NCI-H748 treated with DMSO at 0.1 percent for 48 hours (cell line): ENCODE measurements around the gene PEDS1.
"Not testable (repeated sequence)": the region's sequence is repeated elsewhere in the genome, so short reads cannot be mapped to it uniquely, and the experiment has no call there.

Experiments used
- DNase-seq: peaks from one replicate; lab custom pipeline; 2025; lab: John Stamatoyannopoulos, UW

PEDS1 gene

DNA sequence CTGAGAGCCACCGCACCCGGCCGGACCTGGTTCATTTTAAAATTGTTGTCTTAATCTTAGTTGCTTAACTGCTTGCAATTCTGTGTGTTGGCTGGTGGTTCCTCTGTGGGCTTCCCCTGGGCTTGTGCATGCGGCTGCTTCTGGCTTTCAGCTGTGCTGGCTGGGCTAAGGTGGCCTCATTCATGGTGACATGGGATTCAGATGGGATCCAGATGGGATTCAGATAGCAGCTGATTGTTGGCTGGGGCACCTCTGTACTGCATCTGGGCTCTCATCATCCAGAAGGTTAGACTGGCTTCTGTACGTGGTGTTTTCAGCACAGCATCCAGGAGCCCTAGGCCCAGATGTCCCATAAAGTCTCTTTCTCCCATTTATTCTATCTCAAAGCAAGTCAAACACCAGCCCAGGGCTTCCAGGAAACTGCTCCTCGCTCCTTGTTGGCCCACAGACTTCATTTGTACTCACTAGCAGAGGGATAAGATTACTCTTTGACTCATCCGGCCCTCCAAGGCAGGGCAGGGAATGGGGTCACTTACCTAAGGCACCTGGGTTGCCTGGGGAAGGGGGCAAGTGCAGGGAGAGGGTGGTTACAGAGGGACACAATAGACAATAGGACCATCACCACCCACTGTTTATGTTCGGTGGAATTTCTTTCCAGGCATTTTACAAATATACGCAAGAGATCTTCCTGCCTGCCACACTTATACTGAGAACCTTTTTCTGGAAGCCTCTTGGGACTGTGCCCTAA, 10.2 kb upstream of the PEDS1 start:
- no peak for DNase-seq

GRCh38 chr20:50161494-50161893, 8.0 kb upstream of the PEDS1 start:
- DNase-seq, result not testable (repeated sequence)

- DNase-seq, result no peak
Measured at GRCh38 chr20:50153153-50153499, 397 bp downstream of the PEDS1 start.

GRCh38 chr20:50152394-50153152, 950 bp downstream of the PEDS1 start:
- no peak for DNase-seq

DNA sequence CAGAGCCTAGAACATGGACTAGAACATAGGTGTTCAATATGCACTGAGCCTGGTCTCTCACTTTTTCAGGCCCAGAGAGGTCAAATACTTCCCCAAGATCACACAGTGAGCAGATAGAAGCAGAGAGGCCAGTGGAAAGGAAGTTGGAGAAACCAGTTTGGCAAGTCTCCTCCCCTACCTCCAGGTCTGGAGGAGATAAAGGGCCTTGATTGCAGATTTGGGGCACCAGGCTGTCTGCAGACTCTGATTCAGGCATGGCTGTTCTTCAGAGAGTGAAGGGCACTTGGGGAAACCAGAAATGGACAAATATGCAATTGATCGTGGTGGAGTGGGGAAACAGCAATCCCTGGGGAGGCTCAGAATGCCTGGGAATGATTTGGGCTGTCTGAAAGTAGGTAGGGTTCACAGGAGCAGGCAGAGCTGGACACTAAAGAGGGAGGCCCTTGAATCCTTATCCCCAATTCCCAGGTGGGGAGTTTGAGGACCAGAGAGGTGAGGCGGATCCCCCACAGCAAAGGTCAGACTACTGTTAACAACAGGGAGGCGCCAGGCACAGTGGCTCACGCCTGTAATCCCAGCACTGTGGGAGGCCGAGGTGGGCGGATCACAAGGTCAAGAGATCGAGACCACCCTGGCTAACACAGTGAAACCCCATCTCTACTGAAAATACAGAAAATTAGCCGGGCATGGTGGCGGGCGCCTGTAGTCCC, 2.3 kb downstream of the PEDS1 start:
- DNase-seq, result no peak

DNA sequence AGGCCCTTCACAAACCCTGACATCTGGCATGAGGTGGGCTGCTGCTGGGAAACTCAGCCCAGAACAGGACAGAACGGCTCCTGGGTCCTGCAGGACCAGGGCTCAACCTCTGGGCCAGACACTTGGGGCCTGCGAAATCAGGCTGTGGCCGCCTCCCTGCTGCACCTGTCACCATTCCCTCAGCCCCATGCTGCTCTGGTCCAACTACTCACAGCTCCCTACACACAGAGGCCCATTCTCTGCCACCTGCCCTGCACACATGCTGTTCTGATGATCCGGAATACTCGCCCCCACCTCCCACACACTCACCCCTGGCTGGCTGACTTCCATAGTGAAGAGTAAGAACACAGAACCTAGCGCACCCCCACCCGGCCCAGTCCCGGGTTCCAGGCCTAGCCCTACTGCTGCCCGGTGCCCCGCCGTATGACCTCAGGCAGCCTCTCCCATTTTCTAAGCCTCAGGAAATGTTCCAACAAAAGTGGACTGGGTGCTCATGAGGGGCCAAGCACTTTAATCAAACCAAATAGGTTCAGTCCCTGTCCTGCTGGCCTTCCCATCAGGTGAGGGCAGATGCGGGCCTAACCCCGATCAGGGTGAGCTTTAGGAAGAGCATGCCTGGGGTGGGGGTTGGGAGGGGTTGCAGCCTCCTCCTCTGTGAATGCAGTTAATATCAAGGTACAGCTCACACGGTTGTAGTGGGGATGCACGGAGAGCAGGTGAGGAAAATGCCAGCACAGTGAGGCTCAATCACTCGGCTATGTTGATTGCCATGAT, 3.9 kb downstream of the PEDS1 start:
- no peak for DNase-seq

- no peak for DNase-seq
Measured at GRCh38 chr20:50146732-50147662, 6.5 kb downstream of the PEDS1 start.

- DNase-seq, result no peak
Measured at GRCh38 chr20:50146214-50146613, 7.3 kb downstream of the PEDS1 start.

DNA sequence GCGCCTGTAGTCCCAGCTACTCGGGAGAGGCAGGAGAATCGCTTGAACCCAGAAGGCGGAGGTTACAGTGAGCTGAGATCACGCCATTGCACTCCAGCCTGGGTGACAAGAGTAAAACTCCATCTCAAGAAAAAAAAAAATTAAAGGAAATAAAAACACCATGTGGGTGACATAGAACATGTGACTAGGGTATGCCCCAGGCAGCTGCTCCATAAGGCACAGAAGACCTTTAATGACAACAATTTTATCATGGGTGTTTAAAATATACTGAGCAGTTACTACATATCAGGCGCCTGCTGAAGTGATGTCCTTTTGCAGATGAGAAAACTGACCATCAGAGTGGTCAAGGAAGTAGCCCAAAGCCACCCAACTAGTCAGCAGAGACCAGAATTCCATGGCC, 8.0 kb downstream of the PEDS1 start:
- no peak for DNase-seq

GRCh38 chr20:50144362-50144761, 9.2 kb downstream of the PEDS1 start:
- DNase-seq, result no peak

DNA sequence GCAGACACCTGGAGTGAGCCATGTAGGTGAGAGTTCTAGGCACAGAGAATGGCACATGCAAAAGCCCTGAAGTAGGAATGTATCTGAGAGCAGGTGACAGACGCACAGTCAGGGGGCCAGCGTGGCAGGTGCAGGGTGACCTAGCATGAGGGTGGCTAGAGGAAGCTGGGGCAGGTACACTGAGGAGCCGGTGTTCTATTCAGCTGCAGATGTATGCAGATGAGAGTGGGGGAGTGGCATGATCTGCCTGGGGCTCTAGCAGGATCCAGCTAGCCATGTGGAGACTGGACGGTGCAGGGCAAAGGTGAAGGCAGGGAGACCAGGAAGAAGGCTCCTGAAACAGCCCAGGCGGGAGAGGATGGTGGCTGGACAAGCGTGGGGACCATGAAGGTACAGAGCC, 10.7 kb downstream of the PEDS1 start:
- no peak for DNase-seq

DNA sequence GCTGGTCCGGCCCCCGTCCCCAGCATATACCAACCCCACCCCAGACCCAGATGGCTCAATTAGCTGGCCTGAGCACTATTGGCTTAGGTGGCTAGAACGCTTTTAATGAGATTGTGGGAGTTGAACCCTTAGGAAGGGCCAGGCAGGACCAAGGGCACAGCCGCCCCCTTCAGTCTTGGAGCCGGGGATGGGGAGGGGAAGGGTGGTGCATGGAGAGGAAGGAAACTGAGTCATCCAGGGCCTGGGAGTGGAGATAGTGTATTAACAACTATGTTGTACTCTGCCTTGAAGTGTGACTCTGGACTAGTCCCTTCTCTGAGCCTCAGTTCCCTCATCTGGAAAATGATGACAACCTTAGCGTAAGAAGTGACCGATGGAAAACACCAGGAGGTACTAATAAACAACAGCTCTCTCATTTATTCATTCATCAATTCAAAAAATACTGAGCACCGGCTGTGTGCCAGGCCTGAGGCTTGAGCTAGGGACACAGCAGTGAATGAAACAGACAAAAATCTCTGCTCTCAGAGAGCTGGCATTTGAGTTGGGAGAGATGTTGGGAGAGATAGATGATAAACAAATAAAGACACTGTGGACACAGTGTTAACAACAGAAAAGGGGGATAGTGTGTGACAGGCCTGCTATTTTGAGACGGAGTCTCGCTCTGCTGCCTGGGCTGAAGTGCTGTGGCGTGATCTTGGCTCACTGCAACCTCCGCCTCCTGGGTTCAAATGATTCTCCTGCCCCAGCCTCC, 11.5 kb downstream of the PEDS1 start:
- no peak for DNase-seq

DNA sequence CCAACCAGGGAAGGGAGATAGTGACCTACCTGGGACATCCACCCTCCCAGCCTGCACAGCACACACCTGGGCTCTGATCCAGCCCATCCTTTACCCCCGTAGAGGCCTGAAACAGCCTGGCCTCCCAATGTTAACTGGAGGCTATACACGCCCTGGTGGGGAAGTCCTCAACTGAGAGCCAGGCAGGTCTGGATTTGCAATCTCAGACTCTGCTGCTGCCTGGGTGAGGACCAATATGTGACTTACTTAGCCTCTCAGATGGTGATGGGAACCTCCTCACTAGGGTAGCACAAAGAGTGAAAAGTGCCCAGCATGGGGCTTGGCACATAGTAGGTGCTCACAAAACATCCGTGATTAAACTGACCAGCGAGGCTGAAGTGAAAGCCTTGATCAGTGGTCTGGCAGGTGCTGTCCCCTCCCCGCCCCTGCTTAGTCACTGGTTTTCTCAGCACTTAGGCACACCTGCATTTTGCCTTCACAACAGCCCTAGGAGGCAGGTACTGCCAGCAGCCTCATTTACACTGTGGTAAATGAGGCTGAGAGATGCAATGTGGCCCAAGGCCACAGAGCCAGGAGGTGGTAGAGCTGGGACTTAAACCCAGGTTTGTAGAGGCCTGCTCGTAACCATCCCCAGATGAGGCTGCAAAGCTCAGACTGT, 12.4 kb downstream of the PEDS1 start:
- DNase-seq, result no peak

- no peak for DNase-seq
Measured at GRCh38 chr20:50140339-50140859, 13.1 kb downstream of the PEDS1 start.

GRCh38 chr20:50138479-50139393, 14.8 kb downstream of the PEDS1 start:
- no peak for DNase-seq

DNA sequence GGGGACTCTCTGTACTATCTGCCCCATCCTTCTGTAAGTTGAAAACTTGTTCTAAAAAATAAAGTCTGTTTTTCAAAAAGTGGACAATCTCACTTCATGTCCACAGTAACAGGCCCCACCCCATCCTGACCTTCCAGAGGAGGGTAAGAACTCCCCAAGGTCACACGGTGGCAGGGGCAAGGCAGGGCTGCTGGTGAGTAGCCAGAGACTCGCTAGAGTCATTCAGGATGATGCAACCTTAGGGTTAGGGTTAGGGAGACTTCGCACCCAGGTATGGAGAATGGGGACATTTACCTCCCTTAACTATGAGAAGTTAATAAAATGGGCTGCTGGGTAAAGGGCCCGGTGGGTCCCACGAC, 15.4 kb downstream of the PEDS1 start:
- DNase-seq, result no peak

- not testable (repeated sequence) for DNase-seq
Measured at GRCh38 chr20:50137702-50138101, 15.8 kb downstream of the PEDS1 start.

DNA sequence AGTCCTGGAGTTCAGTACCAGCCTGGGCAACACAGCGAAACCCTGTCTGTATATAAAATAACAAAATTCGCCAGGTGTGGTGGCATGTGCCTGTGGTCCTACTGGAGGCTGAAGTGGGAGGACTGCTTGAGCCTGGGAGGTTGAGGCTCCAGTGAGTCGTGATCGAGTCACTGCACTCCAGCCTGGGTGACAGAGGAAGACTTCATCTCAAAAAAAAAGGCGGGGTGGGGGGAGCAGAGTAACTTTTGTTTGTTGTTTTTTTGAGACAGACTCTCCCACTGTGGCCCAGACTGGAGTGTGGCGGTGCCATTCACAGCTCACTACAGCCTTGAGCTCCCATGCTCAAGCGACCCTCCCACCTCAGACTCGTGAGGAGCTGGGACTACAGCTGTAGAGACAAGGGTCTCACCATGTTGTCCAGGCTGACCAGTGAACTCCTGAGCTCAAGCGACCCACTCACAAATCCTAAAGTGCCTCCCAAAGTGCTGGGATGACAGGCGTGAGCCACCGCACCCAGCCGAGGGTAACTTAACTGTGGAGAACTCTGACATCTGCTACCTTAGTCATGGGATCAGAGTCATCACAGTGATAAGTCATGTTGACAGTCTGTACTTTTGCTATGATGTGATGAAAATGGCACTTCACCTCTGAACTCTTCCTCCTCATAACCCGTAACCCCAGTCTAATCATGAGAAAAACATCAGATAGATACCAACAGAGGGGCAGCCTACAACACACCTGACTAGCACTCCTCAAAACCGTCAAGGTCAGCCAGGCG, 16.5 kb downstream of the PEDS1 start:
- no peak for DNase-seq
